ENCODE data around the gene DSPP.

GRCh38 chr4:87579478-87579877 lies 28.9 kb upstream of the DSPP start:
- TF ChIP-seq CTCF (IDR thresholded peaks at IDR 0.05 in 4 of 5, conservative IDR thresholded peaks at IDR 0.05 in 1 of 5) = no peak
- no peak for TF ChIP-seq POLR2A (IDR thresholded peaks at IDR 0.05)

All from gastrocnemius medialis (tissue), 4 donors.